CD14-positive monocyte (primary cell): ENCODE results near the gene PARVB. TPM values are rescaled to one million over a fixed set of nuclear protein-coding genes. Genes with fewer than 3 reads are reported as not detected.

Source experiments
- DNase-seq, 3 donors: peaks; one replicate each; pipeline ENCODE4 v3.0.0-alpha.2; 2011 to 2022
- H2AFZ ChIP-seq: 2 replicates; pipeline ENCODE4 v1.6.0; 2012; ENCODE audit warnings: mild to moderate bottlenecking, low read depth, low read length, inconsistent platforms; ENCODE audit not compliant: insufficient read depth, poor library complexity, severe bottlenecking
- H3K27ac ChIP-seq, 2 donors: 1 replicate in 1 of 2; 2 replicates in 1 of 2; pipeline ENCODE4 v1.5.1; 2012 to 2013; ENCODE audit warnings: low read length in 2 of 2, control low read depth in 1 of 2, inconsistent platforms in 1 of 2, low read depth in 1 of 2, mild to moderate bottlenecking in 1 of 2
- H3K27me3 ChIP-seq, 2 donors: one replicate each; pipeline versions ENCODE4 v1.6.0 to v1.6.1; 2011 to 2013; ENCODE audit warnings: low read length in 2 of 2; ENCODE audit not compliant: control insufficient read depth in 2 of 2, insufficient read depth in 2 of 2
- H3K36me3 ChIP-seq, 2 donors: replicated peaks in 1 of 2; 1 replicate in 1 of 2; 2 replicates in 1 of 2; pipeline versions ENCODE4 v1.5.1 to v1.6.1; 2012 to 2013; ENCODE audit warnings: low read length in 2 of 2, control low read depth in 1 of 2, inconsistent platforms in 1 of 2, mild to moderate bottlenecking in 1 of 2; ENCODE audit not compliant: insufficient read depth in 2 of 2, control insufficient read depth in 1 of 2
- H3K4me1 ChIP-seq, 2 donors: 1 replicate in 1 of 2; 2 replicates in 1 of 2; pipeline versions ENCODE4 v1.5.1 to v1.6.1; 2012 to 2013; ENCODE audit warnings: low read length in 2 of 2, control low read depth in 1 of 2, inconsistent platforms in 1 of 2, mild to moderate bottlenecking in 1 of 2, moderate library complexity in 1 of 2; ENCODE audit not compliant: insufficient read depth in 2 of 2, control insufficient read depth in 1 of 2
- H3K4me2 ChIP-seq: replicated peaks from 2 replicates; pipeline ENCODE3; 2012; ENCODE audit warnings: low read length, moderate library complexity, mild to moderate bottlenecking; ENCODE audit not compliant: poor library complexity, severe bottlenecking; ENCODE audit errors: extremely low read depth
- H3K4me3 ChIP-seq, 3 experiments: fragments of 200-600 bp in 1 of 3; sonication (generic) in 1 of 3; replicated peaks in 1 of 3; 1 replicate in 2 of 3; 2 replicates in 1 of 3; pipeline ENCODE4 v1.5.1; 2011 to 2013; ENCODE audit warnings: low read length in 3 of 3, mild to moderate bottlenecking in 3 of 3, control low read depth in 2 of 3, low read depth in 2 of 3, inconsistent platforms in 1 of 3, moderate library complexity in 1 of 3
- H3K79me2 ChIP-seq: 2 replicates; pipeline ENCODE4 v1.6.0; 2012; ENCODE audit warnings: mild to moderate bottlenecking, control low read depth, inconsistent platforms, low read length, moderate library complexity; ENCODE audit not compliant: insufficient read depth
- H3K9ac ChIP-seq: 2 replicates; pipeline ENCODE4 v1.6.0; 2017; ENCODE audit warnings: low read length, mild to moderate bottlenecking; ENCODE audit not compliant: insufficient read depth, poor library complexity, severe bottlenecking
- H3K9me3 ChIP-seq, 2 donors: replicated peaks in 1 of 2; 1 replicate in 1 of 2; 2 replicates in 1 of 2; pipeline versions ENCODE4 v1.5.1 to v1.6.1; 2012 to 2013; ENCODE audit warnings: low read length in 2 of 2, control low read depth in 1 of 2; ENCODE audit not compliant: control insufficient read depth in 1 of 2, insufficient read depth in 1 of 2
- H4K20me1 ChIP-seq: 2 replicates; pipeline ENCODE4 v1.6.0; 2012; ENCODE audit warnings: mild to moderate bottlenecking, low read length, control low read depth, moderate library complexity; ENCODE audit not compliant: insufficient read depth
- H3K27ac Mint-ChIP-seq, 7 donors: one replicate each; pipeline ENCODE4 v1.8.0; 2020; ENCODE audit warnings: mild to moderate bottlenecking in 7 of 7, mixed read lengths in 7 of 7, moderate library complexity in 6 of 7, inconsistent platforms in 2 of 7
- H3K27me3 Mint-ChIP-seq, 3 donors: one replicate each; pipeline ENCODE4 v1.8.0; 2021 to 2022; ENCODE audit warnings: low read depth in 3 of 3, mild to moderate bottlenecking in 3 of 3, mixed read lengths in 3 of 3, moderate library complexity in 3 of 3, inconsistent platforms in 1 of 3
- H3K36me3 Mint-ChIP-seq, 2 donors: one replicate each; pipeline ENCODE4 v1.8.0; 2020; ENCODE audit warnings: mixed read lengths in 2 of 2, inconsistent platforms in 1 of 2, mild to moderate bottlenecking in 1 of 2
- H3K4me1 Mint-ChIP-seq: one replicate; pipeline ENCODE4 v1.8.0; 2020; ENCODE audit warnings: mild to moderate bottlenecking, mixed read lengths
- H3K4me3 Mint-ChIP-seq, 2 donors: one replicate each; pipeline ENCODE4 v1.8.0; 2020; ENCODE audit warnings: mild to moderate bottlenecking in 2 of 2, mixed read lengths in 2 of 2, moderate library complexity in 1 of 2
- H3K9me3 Mint-ChIP-seq, 7 donors: one replicate each; pipeline ENCODE4 v1.8.0; 2020 to 2022; ENCODE audit warnings: mixed read lengths in 7 of 7, mild to moderate bottlenecking in 6 of 7, moderate library complexity in 6 of 7, inconsistent platforms in 2 of 7
- CTCF ChIP-seq: fragments of 200-600 bp; IDR thresholded peaks from one replicate; pipeline ENCODE4 v1.8.0; 2022; ENCODE audit warnings: antibody characterized with exemption, mild to moderate bottlenecking
- WGBS: methylation state at CpG from one replicate; pipeline ENCODE4 v1.1.5; 2013; ENCODE audit warnings: missing lambda C conversion rate; ENCODE audit not compliant: insufficient coverage; 5-methylcytosine and 5-hydroxymethylcytosine counted together
- intact Hi-C, 2 donors: fragments of 100-400 bp; cut with micrococcal nuclease; formaldehyde crosslinking; loops; one replicate each; pipeline versions ENCODE4 v1.15.0 to v1.15.1; 2023
- polyA plus RNA-seq, 3 donors: library from polyadenylated mRNA; depleted of rRNA in 1 of 3; unstranded in 2 of 3; stranded (reverse) in 1 of 3; fragments of 300-500 nt in 2 of 3; fragments of >200 nt in 1 of 3; fragmentation: Illumina TruSeq in 2 of 3; gene quantifications; 1 replicate in 2 of 3; 2 replicates in 1 of 3; pipeline ENCODE4 v1.2.3, GENCODE V29; 2012 to 2021

Gene PARVB
- polyA plus RNA-seq, 3 donors: 13.4 to 38.5 (median 17.9) TPM

DNA sequence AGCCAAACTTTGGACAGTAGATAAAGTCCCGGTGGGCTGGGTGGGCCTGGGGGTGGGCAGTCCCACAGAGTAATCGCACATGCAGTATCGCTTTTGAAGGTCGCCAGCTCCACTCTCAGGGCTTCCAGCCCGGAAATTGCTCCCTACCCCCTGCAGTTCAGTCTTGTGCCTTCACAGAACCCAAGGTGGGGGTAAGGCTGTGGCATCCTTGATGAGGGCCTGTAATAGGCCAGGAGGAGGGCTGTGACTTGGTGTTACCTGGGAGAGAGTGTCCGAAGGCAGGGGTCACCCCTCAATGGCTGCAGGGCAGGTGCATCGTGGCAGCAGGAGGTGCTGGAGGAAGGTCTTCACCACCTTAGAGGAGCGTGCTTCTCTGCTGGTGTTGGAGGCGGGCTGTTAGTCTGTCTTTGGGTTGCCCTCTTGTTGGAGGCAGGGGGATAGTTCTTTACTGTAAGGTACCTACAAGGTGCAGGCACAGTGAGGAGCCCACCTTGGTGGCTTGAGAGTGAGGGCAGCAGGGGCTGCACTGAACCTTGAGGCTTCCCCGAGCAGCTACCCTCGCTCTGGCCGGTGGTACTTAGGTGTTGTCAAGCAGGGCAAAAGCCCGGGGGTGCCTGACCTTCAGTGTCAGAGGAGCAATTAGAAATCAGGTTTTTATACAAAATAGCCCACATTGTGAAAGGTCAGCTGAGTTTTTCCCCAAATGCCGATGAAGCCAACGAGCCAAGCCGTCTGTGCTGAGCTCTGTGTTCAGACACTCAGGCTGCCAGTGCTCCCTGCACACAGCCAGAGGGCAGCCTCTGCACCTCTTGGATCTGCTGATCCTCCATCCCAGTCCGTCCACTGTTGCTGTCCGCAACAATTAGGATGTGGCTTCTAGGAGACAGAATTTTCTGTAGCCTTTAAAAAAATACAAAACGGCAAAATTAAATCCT lies 47.0 kb upstream of the PARVB start:
- intact Hi-C loops: no loop called here

DNA sequence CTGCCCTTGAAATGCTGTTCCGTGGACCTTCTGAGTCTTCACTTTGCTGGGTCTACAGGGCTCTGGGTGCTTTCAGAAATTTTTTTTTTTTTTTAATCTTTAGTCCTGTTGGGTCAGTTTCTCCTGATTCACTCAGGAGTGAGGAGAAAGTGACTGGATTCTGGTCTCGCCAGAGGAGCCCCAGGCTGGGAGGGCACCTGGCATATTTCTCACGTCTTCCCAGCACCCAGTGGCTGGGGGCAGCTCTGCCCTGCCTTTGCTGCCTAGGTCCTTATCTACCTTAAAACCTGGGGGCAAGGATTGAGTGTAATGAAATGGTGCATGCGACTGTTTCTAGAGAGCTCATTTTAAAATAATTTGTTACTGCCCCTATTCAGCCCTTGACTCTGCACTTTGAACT lies 45.5 kb upstream of the PARVB start:
- H3K36me3 Mint-ChIP-seq: peaks cover 85 to 92% of the 10 kb centered on the region in 2 donors
- H3K4me1 Mint-ChIP-seq: no peaks in the 10 kb centered on the region
- DNase-seq: no peak
- Histone ChIP-seq H3K9me3 (no peaks in the 10 kb centered on the region), H3K9ac (no peak overlapping the region), H3K36me3 (peaks cover 87 to 100% of the 10 kb centered on the region in 2 donors), H3K27ac (no peak overlapping the region), H3K27me3 (no peaks in the 10 kb centered on the region), H3K79me2 (no peaks in the 10 kb centered on the region), H3K4me3 (no peak overlapping the region), H4K20me1 (no peaks in the 10 kb centered on the region), H3K4me2 (no peak overlapping the region), H2AFZ (no peak overlapping the region), H3K4me1 (no peaks in the 10 kb centered on the region)
- no peak overlapping the region for H3K27ac Mint-ChIP-seq
- H3K4me3 Mint-ChIP-seq: no peak overlapping the region
- no peak for TF ChIP-seq CTCF
- no peaks in the 10 kb centered on the region for H3K9me3 Mint-ChIP-seq
- H3K27me3 Mint-ChIP-seq: peaks cover 0 to 3% (median 0%) of the 10 kb centered on the region in 3 donors
- intact Hi-C loops: no loop called here
- 67% methylated on average over 1 of the region's 4 CpGs for WGBS

More for the DNA sequence above, 47.0 kb upstream of the PARVB start:
- no peaks in the 10 kb centered on the region for H3K27me3 ChIP-seq
- no peaks in the 10 kb centered on the region for H3K79me2 ChIP-seq
- Mint-ChIP-seq H3K36me3 (peaks cover 90 to 93% of the 10 kb centered on the region in 2 donors), H3K27ac (peak overlapping the region in 1 of 7 donors; percentile 48), H3K4me1 (no peaks in the 10 kb centered on the region), H3K4me3 (no peak overlapping the region), H3K27me3 (peaks cover 0 to 3% (median 0%) of the 10 kb centered on the region in 3 donors), H3K9me3 (peaks cover 0 to 2% (median 0%) of the 10 kb centered on the region in 7 donors)
- DNase-seq: no peak
- 96% methylated on average over 17 of the region's 19 CpGs for WGBS
- no peak overlapping the region for H2AFZ ChIP-seq
- H3K36me3 ChIP-seq: peaks cover 92 to 100% of the 10 kb centered on the region in 2 donors
- no peaks in the 10 kb centered on the region for H3K9me3 ChIP-seq
- H3K4me3 ChIP-seq: no peak overlapping the region
- no peak for TF ChIP-seq CTCF
- no peaks in the 10 kb centered on the region for H4K20me1 ChIP-seq
- H3K4me2 ChIP-seq: no peak overlapping the region
- H3K4me1 ChIP-seq: no peaks in the 10 kb centered on the region
- no peak overlapping the region for H3K9ac ChIP-seq
- no peak overlapping the region for H3K27ac ChIP-seq
